ENCODE data around the gene GULP1. TPM values are rescaled to one million over a fixed set of nuclear protein-coding genes. Genes with fewer than 3 reads are reported as not detected.

Gene GULP1
- polyA plus RNA-seq, 1 donor from 2014 or later: 10.2 TPM

GRCh38 chr2:188440849-188441248 lies 149.2 kb downstream of the GULP1 start:
- no peak overlapping the region for H3K4me3 ChIP-seq (ENCODE audit: low read length)
- H3K9me3 ChIP-seq (ENCODE audit: low read length): no peaks in the 10 kb centered on the region
- no peaks in the 10 kb centered on the region for H3K79me2 ChIP-seq (replicated peaks; ENCODE audit: insufficient read depth, low read length)
- H3F3A ChIP-seq (ENCODE audit: insufficient read depth, low read length, poor library complexity, severe bottlenecking): no peaks in the 10 kb centered on the region
- no peaks in the 10 kb centered on the region for H3K36me3 ChIP-seq (ENCODE audit: insufficient read depth, low read length)
- no peaks in the 10 kb centered on the region for H4K20me1 ChIP-seq (ENCODE audit: insufficient read depth)
- no peak overlapping the region for H3K9ac ChIP-seq (ENCODE audit: low read length)
- no peak overlapping the region for H3K4me2 ChIP-seq (ENCODE audit: low read length)
- no peak overlapping the region for H3K27ac ChIP-seq (ENCODE audit: low read length)
- H3K9me2 ChIP-seq (ENCODE audit: insufficient read depth, low read length): no peaks in the 10 kb centered on the region
- TF ChIP-seq CTCF (IDR thresholded peaks at IDR 0.05; ENCODE audit: poor library complexity, severe bottlenecking) (no peak), EP300 (conservative IDR thresholded peaks at IDR 0.05; ENCODE audit: poor library complexity, severe bottlenecking) (no peak), SMC3 (conservative IDR thresholded peaks at IDR 0.05; ENCODE audit: poor library complexity) (no peak), POLR2AphosphoS5 (IDR thresholded peaks at IDR 0.05) (no peak), RAD21 (conservative IDR thresholded peaks at IDR 0.05) (no peak), EZH2 (IDR thresholded peaks at IDR 0.05; ENCODE audit: borderline replicate concordance, insufficient read depth, low read length, poor library complexity, severe bottlenecking) (no peak), TAF1 (IDR thresholded peaks at IDR 0.05; ENCODE audit: low read depth) (no peak)
- no peaks in the 10 kb centered on the region for H3K27me3 ChIP-seq (ENCODE audit: insufficient read depth, low read depth, low read length)
- H2AFZ ChIP-seq (ENCODE audit: low read depth, low read length): no peak overlapping the region

- TF ChIP-seq TAF1 (IDR thresholded peaks at IDR 0.05; ENCODE audit: low read depth): no peak
- TF ChIP-seq EZH2 (IDR thresholded peaks at IDR 0.05; ENCODE audit: borderline replicate concordance, insufficient read depth, low read length, poor library complexity, severe bottlenecking): no peak
- no peak for TF ChIP-seq POLR2AphosphoS5 (IDR thresholded peaks at IDR 0.05)
- no peak for TF ChIP-seq SMC3 (conservative IDR thresholded peaks at IDR 0.05; ENCODE audit: poor library complexity)
- no peak for TF ChIP-seq EP300 (conservative IDR thresholded peaks at IDR 0.05; ENCODE audit: poor library complexity, severe bottlenecking)
- TF ChIP-seq MXI1 (conservative IDR thresholded peaks at IDR 0.05; ENCODE audit: poor library complexity, severe bottlenecking): no peak
- no peak for TF ChIP-seq REST (IDR thresholded peaks at IDR 0.05; ENCODE audit: borderline replicate concordance)
- no peak for TF ChIP-seq CTCF (IDR thresholded peaks at IDR 0.05; ENCODE audit: poor library complexity, severe bottlenecking)
- no peak for TF ChIP-seq RAD21 (conservative IDR thresholded peaks at IDR 0.05)
- no peaks in the 10 kb centered on the region for H4K20me1 ChIP-seq (ENCODE audit: insufficient read depth)
- H3K36me3 ChIP-seq (ENCODE audit: insufficient read depth, low read length): no peaks in the 10 kb centered on the region
- no peak overlapping the region for H3K4me3 ChIP-seq (ENCODE audit: low read length)
- H3F3A ChIP-seq (ENCODE audit: insufficient read depth, low read length, poor library complexity, severe bottlenecking): no peaks in the 10 kb centered on the region
- H3K4me2 ChIP-seq (ENCODE audit: low read length): no peak overlapping the region
- no peaks in the 10 kb centered on the region for H3K9me2 ChIP-seq (ENCODE audit: insufficient read depth, low read length)
- H3K9me3 ChIP-seq (ENCODE audit: low read length): no peaks in the 10 kb centered on the region
- H3K9ac ChIP-seq (ENCODE audit: low read length): no peak overlapping the region
- no peak overlapping the region for H3K27ac ChIP-seq (ENCODE audit: low read length)
- no peaks in the 10 kb centered on the region for H3K79me2 ChIP-seq (replicated peaks; ENCODE audit: insufficient read depth, low read length)
- no peaks in the 10 kb centered on the region for H3K27me3 ChIP-seq (ENCODE audit: insufficient read depth, low read depth, low read length)
- no peak overlapping the region for H2AFZ ChIP-seq (ENCODE audit: low read depth, low read length)
Observed at GRCh38 chr2:188441288-188441947, 149.7 kb downstream of the GULP1 start.

All from neural cell (in vitro differentiated cells).